Hematopoietic multipotent progenitor cell treated with erythropoietin and hydrocortisone succinate and interleukin-3 and kit ligand, for 8 days (in vitro differentiated cells): ENCODE results near the gene COL26A1.
"Not testable (repeated sequence)": the region's sequence is repeated elsewhere in the genome, so short reads cannot be mapped to it uniquely, and the experiment has no call there.

ENCODE experiments used
- DNase-seq: peaks from one replicate; pipeline ENCODE4 v3.0.0-alpha.2; 2015

Gene COL26A1

DNA sequence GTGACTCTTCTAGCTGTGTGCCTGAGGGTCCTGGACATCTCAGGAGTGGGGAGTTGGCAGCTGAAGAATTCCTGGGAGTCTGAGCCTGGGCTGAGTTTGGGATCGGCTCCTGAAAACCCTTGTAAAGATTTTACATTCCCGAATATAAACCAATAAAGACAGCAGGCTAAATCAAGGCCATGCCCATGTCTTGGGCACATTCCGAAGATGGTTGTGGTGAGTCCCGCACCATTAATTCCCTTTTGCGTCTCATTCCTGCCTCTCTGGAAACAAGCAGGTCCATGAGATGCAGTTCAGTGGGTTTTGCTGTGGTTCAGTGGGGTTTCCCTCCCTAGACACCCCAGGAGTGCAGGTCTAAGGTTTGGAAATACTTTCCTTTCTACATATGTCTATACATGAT, 90.9 kb downstream of the COL26A1 start:
- no peak for DNase-seq

DNA sequence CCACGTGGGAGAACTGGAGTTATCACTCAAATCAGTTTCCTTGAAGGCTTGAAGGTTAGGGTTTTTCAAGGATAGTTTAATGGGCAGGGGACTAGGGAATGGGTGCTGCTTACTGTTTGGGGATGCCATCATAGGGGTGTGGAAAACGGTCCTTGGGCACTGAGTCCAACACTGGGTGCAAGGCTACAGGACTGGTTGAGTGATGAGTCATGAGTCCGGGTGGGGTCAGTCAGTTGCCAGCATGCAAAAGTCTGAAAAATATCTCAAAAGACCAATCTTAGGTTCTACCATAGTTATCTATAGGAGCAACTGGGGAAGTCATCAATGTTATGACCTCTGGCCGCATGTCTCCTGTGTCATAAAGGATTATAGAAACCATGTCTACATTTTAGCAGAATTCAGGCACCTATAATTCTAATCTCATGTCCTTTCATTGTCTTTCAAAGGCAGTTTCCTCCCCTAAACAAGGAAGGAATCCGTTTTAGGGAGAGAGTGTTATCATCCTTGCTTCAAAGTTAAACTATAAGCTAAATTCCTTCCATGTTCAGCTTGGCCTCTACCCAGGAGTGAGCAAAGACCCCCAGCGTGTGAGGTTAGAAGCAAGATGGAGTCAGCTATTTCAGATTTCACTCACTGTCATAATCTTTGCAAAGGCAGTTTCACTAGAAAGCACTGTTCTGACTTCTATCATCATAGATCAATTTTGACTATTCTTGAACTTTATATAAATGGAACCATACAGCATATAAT, 94.5 kb downstream of the COL26A1 start:
- DNase-seq, result no peak

DNA sequence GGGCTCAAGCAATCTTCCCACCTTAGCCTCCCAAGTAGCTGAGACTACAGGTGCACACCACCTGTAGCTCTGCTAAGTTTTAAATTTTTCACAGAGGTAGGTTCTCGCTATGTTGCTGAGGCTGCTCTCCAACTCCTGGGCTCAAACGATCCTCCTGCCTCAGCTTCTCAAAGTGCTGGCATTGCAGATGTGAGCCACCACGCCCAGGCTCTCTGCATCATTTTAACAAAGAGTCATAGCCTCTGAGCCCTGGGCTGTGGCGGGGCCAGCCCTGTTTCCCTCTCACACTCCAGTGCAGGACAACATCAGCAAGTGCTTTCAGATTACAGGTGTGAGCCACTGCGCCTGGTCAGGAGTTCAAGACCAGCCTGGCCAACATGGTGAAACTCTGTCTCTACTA, 102.5 kb downstream of the COL26A1 start:
- no peak for DNase-seq

DNA sequence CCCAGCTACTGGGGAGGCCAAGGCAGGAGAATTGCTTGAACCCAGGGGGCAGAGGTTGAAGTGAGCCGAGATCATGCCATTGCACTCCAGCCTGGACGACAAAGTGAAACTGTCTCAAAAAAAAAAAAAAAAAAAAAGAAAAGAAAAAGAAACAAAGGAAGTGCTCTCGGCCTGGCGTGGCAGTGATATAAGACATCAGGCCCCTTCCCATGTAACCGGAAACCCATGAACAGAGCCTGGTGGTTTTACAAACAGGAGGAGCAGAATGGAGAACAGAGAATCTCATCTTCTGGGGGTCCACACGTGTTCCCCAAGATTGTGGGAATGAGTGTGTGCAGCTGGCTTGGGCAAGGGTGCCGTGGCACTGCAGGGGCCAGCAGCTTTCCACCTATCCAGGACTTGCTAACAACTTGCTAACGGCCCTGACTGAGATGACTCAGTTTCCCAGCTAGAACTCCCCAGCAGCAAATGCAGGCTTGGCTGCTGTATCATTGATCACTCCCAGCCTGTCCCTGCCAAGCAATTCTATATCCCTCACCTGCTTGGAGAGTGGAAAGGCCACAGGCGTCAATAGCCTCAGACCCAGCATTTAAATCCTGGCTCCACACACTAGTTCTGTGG, 103.0 kb downstream of the COL26A1 start:
- no peak for DNase-seq

GRCh38 chr7:101466871-101467270, 104.2 kb downstream of the COL26A1 start:
- DNase-seq, result no peak

DNA sequence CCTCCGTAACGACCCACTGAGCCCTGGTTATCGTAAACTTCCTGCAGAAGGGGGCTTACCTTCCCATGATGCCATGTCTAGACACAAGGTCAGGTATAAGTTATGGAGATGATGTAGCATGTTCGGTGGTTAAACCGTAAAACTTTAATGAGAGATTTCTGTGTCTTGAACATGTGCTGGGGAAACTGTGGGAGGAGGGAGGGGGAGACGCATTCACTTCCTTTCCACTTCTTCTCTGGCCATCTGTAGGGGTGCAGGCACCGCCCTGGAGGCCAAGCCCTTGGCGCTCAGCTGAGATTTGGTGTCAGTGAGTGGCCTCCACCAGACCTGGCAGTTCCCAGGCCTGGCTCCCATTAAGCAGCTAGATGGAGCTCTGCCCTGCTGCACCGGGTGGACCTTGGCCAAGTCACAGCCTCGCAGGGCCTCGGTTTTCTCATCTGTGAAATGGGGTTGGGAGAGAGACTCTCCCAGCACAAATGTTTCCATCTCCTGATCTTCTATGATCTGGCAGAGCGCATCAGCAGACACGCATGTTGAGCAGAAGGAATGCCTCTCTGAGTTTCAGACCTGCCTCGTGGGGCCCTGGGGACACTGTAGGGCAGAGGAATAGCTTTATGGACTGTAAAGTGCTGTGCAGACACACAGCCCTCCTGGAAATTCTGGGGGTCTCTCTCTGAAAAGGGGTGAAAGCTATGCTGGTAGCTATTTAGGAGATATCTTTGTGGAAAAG, 106.0 kb downstream of the COL26A1 start:
- no peak for DNase-seq

GRCh38 chr7:101470668-101471487, 108.2 kb downstream of the COL26A1 start:
- no peak for DNase-seq

GRCh38 chr7:101474178-101474577, 111.5 kb downstream of the COL26A1 start:
- no peak for DNase-seq

DNA sequence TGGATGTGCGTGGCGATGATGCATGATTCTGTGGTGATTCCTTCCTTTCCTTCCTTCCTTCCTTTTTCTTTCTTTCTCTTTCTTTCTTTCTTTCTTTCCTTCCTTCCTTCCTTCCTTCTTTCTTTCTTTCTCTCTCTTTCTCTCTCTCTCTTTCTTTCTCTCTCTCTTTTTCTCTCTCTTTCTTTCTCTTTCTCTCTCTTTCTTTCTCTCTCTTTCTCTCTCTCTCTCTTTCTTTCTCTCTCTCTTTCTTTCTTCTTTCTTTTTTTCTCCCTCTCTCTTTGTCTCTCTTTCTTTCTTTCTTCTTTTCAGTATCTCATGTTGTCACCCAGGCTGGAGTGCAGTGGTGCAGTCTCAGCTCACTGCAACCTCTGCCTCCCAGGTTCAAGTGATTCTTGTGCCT, 113.0 kb downstream of the COL26A1 start:
- not testable (repeated sequence) for DNase-seq

DNA sequence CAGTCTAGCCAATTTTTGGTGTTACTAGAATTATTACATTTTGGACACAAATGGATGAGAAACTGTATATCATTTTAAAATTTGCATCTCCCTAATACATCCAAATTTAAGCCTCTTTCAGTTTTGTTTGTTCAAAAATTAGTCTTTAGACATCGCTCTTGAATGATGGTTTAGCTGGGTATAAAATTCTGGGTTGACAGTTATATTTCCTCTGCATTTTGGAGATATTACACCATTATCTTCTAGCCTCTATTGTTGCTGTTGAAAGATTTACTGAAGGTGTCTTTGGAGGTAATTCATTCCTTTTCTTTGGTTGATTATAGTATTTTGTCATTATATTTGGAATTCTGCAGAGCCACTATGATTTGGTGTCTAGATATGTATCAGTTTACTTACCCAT, 116.5 kb downstream of the COL26A1 start:
- DNase-seq, result no peak

DNA sequence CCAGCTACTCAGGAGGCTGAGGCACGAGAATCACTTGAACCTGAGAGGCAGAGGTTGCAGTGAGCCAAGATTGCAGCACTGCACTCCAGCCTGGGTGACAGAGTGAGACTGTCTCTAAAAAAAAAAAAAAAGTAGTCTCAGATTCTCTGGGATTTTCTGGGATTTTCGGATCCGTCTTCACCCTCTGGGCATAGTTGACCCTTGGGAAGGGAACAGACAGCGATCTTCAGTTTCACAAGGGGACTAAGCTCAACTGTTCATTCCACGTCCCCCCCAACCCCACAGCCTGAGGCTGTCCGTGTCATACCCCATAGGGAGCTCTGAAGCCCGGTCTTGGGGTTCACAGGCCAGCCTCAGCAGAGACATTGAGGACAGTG, 123.4 kb downstream of the COL26A1 start:
- DNase-seq, result not testable (repeated sequence)

DNA sequence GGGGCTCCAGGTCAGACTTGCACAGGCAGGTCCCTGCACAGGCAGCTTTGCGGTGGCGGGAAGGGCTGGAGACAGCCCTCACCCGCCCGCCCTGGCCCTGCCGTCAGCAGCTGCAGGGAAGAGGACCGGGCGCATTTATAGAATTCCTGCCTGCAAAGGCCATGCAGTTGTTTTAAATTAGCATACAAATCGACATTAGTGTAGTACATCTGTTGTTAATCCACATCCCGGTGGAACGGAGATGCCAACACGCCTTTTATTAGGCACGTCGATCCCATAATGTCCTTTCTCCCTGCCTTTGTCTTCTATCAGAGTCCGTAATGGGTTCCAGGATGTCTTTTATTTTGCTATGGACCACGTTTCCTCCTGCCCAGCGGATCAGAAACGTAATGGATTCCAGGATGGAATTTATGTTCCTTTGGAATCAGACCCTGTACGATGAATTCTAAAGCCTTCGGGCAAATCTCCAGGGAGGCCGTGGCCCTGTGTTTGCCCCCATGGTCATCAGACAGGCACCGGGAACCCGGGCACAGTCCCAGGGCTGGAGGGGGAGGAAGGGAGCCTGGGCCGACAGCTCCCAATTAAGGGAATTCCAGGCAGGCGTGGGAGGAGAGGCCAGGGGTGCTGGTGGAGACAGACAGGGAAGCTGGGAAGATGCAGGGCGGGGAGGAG, 123.9 kb downstream of the COL26A1 start:
- DNase-seq, result no peak

GRCh38 chr7:101487105-101487458, 124.4 kb downstream of the COL26A1 start:
- DNase-seq, result no peak

DNA sequence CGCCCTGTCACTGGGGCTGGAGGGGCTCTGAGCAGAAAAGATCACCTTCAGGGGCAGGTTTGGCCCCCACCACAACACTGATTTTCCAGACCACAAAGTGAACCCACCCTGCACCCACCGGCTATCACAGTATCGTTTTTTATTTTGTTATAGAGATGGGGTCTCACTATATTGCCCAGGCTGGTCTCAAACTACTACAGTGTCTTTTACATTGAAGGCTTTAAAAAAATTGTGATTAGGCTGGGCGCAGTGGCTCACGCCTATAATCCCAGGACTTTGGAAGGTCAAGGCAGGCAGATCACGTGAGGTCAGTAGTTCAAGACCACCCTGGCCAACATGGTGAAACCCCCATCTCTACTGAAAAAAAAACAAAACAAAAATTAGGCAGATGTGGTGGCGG, 125.1 kb downstream of the COL26A1 start:
- DNase-seq, result no peak

- DNase-seq, result no peak
These were observed 126.3 kb downstream of the COL26A1 start for GRCh38 chr7:101488826-101489572.

DNA sequence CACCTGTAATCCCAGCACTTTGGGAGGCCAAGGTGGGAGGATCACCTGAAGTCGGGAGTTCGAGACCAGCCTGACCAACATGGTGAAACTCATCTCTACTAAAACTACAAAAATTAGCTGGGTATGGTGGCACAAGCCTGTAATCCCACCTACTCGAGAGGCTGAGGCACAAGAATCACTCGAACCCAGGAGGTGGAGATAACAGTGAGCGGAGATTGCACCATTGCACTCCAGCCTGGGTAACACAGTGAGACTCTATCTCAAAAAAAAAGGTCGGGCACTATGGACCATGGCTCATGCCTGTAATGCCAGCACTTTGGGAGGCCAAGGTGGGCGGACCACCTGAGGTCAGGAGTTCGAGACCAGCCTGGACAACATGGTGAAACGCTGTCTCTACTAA, 127.8 kb downstream of the COL26A1 start:
- DNase-seq, result not testable (repeated sequence)

GRCh38 chr7:101491442-101491841, 128.8 kb downstream of the COL26A1 start:
- not testable (repeated sequence) for DNase-seq

GRCh38 chr7:101494602-101495329, 132.1 kb downstream of the COL26A1 start:
- no peak for DNase-seq

DNA sequence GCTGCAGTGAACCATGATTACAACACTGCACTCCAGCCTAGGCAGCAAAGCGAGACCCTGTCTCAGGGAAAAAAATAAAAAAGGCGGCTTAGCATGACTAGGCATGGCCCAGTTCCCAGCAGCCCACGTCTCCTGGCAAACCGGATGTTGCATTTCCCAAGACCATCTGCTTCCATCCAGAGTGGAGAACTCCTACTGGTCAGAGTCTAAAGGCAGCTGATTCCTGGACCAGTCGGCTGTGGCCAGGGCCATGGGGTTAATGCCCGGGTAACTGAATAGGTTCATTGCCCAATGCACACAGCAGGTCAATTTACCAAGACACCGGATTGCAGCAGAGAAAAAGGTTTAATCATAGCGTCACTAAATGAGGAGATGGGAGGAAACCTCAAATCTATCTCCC, 133.3 kb downstream of the COL26A1 start:
- no peak for DNase-seq

DNA sequence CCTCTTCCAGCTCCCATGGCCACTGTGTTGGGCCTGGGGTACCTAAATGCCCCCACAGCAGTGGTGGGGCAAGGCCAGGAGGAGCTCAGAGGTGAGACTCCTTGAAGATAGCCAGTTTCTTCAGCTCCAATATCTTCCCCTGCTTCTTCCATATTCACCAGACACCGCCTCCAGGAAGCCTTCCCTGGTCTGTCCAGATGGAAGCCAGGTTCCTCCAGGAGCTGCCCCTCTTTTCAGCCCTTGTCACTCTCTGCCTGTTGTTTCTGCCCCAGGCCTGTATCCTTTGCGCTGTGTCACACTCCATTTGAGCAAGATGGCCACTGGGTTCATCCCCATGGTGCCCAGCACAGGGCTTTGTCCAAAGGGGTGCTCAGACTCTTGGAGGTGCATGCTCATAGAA, 138.7 kb downstream of the COL26A1 start:
- no peak for DNase-seq

DNA sequence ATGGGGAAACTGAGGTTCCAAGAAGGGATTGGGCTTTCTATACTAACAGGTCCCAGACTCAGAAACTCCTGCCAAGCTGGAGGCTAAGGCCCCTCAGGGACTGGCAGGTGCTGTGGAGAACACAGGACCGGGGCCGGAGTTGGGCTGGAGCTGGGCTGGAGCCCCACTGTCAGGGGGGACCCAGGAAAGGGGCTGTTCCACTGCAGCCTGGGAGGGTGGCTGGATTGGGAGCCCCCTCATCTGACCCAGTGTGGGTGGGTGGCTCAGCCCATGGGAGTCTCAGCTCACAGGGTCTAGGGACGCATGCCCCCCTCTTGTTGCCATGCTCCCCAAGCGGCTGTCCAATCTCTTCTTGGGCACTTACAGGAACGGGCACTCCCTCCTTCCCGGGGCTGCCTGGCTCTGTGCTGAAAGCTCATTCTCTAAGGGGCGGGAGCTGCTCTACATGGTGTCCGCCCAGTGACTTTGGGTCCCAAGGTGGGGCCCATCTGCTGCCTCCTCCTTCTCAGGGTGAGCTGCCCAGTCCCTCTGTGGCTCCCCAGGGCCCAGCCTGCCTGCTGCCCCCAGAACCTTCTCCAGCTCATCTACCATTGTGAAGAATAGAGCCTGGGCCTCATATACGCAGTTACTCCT, 139.9 kb downstream of the COL26A1 start:
- DNase-seq, result no peak
